Measurements from ENCODE around the gene SEC24B. TPM values are rescaled to one million over a fixed set of nuclear protein-coding genes. Genes with fewer than 3 reads are reported as not detected.
A peak's percentile ranks its signal among the peaks of the same experiment; 100 is the strongest.

Gene SEC24B
- total and polyA plus RNA-seq, 2 experiments from 2014 or later: 9.4 to 32.8 TPM

- no peak for TF ChIP-seq REST (IDR thresholded peaks at IDR 0.05; ENCODE audit: unreplicated experiment)
- TF ChIP-seq JUNB (IDR thresholded peaks at IDR 0.05; ENCODE audit: unreplicated experiment): no peak
- no peak for TF ChIP-seq CTCF (conservative IDR thresholded peaks at IDR 0.05; ENCODE audit: low read depth in 2 of 2)
- no peak for TF ChIP-seq NANOG (IDR thresholded peaks at IDR 0.05; ENCODE audit: borderline replicate concordance)
- no peak for TF ChIP-seq STAT1 (IDR thresholded peaks at IDR 0.05; ENCODE audit: unreplicated experiment)
- no peak for TF ChIP-seq ZNF114 (CRISPR knock-in tag; IDR thresholded peaks at IDR 0.05)
- no peak for TF ChIP-seq ETS1 (IDR thresholded peaks at IDR 0.05)
- no peak for TF ChIP-seq POLR2AphosphoS5 (IDR thresholded peaks at IDR 0.05; ENCODE audit: low read depth)
- no peak for TF ChIP-seq EZH2phosphoT487 (IDR thresholded peaks at IDR 0.05; ENCODE audit: unreplicated experiment)
- no peak for TF ChIP-seq EZH2 (IDR thresholded peaks at IDR 0.05; ENCODE audit: low read depth, unreplicated experiment)
Observed at GRCh38 chr4:109462802-109463201, 29.2 kb downstream of the SEC24B start (continued).

GRCh38 chr4:109465069-109465468 lies 31.5 kb downstream of the SEC24B start:
- H3K9me2 ChIP-seq (ENCODE audit: insufficient read depth): no peaks in the 10 kb centered on the region
- Mint-ChIP-seq H3K9me3 (no peaks in the 10 kb centered on the region), H3K36me3 (ENCODE audit: low read depth) (peaks cover 31% of the 10 kb centered on the region), H3K4me1 (peaks cover 12% of the 10 kb centered on the region), H3K27ac (0 out of 2 replicates have a peak overlapping the region, but pooled peaks have one; percentile 45), H3K4me3 (no peak overlapping the region), H3K27me3 (ENCODE audit: insufficient read depth, low read depth, poor library complexity) (no peaks in the 10 kb centered on the region)
- H3K27me3 ChIP-seq (ENCODE audit: insufficient read depth): no peaks in the 10 kb centered on the region
- H3K27ac ChIP-seq (ENCODE audit: low read depth): no peak overlapping the region
- H4K20me1 ChIP-seq (replicated peaks; ENCODE audit: insufficient read depth): peaks cover 13% of the 10 kb centered on the region
- H2AFZ ChIP-seq: no peak overlapping the region
- no peak for ATAC-seq
- H3K36me3 ChIP-seq (ENCODE audit: insufficient read depth): peaks cover 6% of the 10 kb centered on the region
- peaks cover 3% of the 10 kb centered on the region; the same call in 1 of the 2 replicates for H3K4me1 ChIP-seq (ENCODE audit: insufficient read depth)
- no peak for DNase-seq (ENCODE audit: low spot score)
- no peak overlapping the region for H3K4me2 ChIP-seq
- H3K79me2 ChIP-seq (replicated peaks; ENCODE audit: insufficient read depth): peaks cover 68% of the 10 kb centered on the region
- H3F3A ChIP-seq (replicated peaks; ENCODE audit: low read depth): no peaks in the 10 kb centered on the region
- no peak overlapping the region for H3K4me3 ChIP-seq
- no peak for TF ChIP-seq JUNB (IDR thresholded peaks at IDR 0.05; ENCODE audit: unreplicated experiment)
- TF ChIP-seq ZNF462 (CRISPR knock-in tag; IDR thresholded peaks at IDR 0.05): no peak

Measured in GM23338 (cell line).